ENCODE measurements around the gene RABL2B.
A peak's percentile ranks its signal among the peaks of the same experiment; 100 is the strongest.

DNA sequence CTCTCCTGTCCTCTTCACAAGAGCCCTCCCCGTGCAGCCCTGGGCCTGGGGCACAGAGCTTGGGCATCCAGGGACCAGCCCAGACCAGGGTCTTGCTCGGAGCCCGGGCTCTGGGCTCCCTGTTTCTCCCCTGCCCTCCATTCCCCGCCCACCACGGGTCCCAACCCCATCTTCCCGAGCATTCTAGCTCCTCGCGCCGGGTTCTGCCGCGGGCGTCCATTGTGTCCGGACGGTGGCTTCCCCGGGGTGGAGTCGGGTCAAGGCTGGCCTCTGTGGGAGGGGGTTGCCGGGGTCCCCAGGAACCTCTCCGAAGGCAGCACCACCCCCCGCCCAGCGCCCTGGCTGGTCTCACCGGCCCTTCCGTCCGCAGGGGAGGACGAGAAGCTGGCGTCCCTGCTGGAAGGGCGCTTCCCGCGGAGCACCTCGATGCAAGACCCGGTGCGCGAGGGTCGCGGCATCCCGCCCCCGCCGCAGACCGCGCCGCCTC, 63.6 kb downstream of the RABL2B start:
- TF ChIP-seq, protein P1, sequence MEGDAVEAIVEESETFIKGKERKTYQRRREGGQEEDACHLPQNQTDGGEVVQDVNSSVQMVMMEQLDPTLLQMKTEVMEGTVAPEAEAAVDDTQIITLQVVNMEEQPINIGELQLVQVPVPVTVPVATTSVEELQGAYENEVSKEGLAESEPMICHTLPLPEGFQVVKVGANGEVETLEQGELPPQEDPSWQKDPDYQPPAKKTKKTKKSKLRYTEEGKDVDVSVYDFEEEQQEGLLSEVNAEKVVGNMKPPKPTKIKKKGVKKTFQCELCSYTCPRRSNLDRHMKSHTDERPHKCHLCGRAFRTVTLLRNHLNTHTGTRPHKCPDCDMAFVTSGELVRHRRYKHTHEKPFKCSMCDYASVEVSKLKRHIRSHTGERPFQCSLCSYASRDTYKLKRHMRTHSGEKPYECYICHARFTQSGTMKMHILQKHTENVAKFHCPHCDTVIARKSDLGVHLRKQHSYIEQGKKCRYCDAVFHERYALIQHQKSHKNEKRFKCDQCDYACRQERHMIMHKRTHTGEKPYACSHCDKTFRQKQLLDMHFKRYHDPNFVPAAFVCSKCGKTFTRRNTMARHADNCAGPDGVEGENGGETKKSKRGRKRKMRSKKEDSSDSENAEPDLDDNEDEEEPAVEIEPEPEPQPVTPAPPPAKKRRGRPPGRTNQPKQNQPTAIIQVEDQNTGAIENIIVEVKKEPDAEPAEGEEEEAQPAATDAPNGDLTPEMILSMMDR (conservative IDR thresholded peaks at IDR 0.05; ENCODE audit: low read depth in 2 of 2): no peak
- peak; percentile 57 for TF ChIP-seq EZH2 (IDR thresholded peaks at IDR 0.05; ENCODE audit: low read depth, unreplicated experiment)
- no peak for TF ChIP-seq CREB1 (CRISPR knock-in tag; IDR thresholded peaks at IDR 0.05; ENCODE audit: low read depth)
- TF ChIP-seq, protein P2, sequence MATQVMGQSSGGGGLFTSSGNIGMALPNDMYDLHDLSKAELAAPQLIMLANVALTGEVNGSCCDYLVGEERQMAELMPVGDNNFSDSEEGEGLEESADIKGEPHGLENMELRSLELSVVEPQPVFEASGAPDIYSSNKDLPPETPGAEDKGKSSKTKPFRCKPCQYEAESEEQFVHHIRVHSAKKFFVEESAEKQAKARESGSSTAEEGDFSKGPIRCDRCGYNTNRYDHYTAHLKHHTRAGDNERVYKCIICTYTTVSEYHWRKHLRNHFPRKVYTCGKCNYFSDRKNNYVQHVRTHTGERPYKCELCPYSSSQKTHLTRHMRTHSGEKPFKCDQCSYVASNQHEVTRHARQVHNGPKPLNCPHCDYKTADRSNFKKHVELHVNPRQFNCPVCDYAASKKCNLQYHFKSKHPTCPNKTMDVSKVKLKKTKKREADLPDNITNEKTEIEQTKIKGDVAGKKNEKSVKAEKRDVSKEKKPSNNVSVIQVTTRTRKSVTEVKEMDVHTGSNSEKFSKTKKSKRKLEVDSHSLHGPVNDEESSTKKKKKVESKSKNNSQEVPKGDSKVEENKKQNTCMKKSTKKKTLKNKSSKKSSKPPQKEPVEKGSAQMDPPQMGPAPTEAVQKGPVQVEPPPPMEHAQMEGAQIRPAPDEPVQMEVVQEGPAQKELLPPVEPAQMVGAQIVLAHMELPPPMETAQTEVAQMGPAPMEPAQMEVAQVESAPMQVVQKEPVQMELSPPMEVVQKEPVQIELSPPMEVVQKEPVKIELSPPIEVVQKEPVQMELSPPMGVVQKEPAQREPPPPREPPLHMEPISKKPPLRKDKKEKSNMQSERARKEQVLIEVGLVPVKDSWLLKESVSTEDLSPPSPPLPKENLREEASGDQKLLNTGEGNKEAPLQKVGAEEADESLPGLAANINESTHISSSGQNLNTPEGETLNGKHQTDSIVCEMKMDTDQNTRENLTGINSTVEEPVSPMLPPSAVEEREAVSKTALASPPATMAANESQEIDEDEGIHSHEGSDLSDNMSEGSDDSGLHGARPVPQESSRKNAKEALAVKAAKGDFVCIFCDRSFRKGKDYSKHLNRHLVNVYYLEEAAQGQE (IDR thresholded peaks at IDR 0.05; ENCODE audit: unreplicated experiment): no peak
- no peak for TF ChIP-seq ZNF331 (CRISPR knock-in tag; IDR thresholded peaks at IDR 0.05; ENCODE audit: low read depth)
- no peak for TF ChIP-seq STAT1 (IDR thresholded peaks at IDR 0.05; ENCODE audit: unreplicated experiment)
- no peak for TF ChIP-seq EZH2phosphoT487 (IDR thresholded peaks at IDR 0.05; ENCODE audit: unreplicated experiment)
- TF ChIP-seq JUNB (IDR thresholded peaks at IDR 0.05; ENCODE audit: unreplicated experiment): no peak
- TF ChIP-seq POLR2AphosphoS5 (IDR thresholded peaks at IDR 0.05; ENCODE audit: low read depth): no peak
- TF ChIP-seq, protein P3, sequence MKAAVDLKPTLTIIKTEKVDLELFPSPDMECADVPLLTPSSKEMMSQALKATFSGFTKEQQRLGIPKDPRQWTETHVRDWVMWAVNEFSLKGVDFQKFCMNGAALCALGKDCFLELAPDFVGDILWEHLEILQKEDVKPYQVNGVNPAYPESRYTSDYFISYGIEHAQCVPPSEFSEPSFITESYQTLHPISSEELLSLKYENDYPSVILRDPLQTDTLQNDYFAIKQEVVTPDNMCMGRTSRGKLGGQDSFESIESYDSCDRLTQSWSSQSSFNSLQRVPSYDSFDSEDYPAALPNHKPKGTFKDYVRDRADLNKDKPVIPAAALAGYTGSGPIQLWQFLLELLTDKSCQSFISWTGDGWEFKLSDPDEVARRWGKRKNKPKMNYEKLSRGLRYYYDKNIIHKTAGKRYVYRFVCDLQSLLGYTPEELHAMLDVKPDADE (IDR thresholded peaks at IDR 0.05): no peak
- no peak for TF ChIP-seq ZNF114 (CRISPR knock-in tag; IDR thresholded peaks at IDR 0.05)
- TF ChIP-seq NANOG (IDR thresholded peaks at IDR 0.05; ENCODE audit: borderline replicate concordance): no peak
- TF ChIP-seq, protein P4, sequence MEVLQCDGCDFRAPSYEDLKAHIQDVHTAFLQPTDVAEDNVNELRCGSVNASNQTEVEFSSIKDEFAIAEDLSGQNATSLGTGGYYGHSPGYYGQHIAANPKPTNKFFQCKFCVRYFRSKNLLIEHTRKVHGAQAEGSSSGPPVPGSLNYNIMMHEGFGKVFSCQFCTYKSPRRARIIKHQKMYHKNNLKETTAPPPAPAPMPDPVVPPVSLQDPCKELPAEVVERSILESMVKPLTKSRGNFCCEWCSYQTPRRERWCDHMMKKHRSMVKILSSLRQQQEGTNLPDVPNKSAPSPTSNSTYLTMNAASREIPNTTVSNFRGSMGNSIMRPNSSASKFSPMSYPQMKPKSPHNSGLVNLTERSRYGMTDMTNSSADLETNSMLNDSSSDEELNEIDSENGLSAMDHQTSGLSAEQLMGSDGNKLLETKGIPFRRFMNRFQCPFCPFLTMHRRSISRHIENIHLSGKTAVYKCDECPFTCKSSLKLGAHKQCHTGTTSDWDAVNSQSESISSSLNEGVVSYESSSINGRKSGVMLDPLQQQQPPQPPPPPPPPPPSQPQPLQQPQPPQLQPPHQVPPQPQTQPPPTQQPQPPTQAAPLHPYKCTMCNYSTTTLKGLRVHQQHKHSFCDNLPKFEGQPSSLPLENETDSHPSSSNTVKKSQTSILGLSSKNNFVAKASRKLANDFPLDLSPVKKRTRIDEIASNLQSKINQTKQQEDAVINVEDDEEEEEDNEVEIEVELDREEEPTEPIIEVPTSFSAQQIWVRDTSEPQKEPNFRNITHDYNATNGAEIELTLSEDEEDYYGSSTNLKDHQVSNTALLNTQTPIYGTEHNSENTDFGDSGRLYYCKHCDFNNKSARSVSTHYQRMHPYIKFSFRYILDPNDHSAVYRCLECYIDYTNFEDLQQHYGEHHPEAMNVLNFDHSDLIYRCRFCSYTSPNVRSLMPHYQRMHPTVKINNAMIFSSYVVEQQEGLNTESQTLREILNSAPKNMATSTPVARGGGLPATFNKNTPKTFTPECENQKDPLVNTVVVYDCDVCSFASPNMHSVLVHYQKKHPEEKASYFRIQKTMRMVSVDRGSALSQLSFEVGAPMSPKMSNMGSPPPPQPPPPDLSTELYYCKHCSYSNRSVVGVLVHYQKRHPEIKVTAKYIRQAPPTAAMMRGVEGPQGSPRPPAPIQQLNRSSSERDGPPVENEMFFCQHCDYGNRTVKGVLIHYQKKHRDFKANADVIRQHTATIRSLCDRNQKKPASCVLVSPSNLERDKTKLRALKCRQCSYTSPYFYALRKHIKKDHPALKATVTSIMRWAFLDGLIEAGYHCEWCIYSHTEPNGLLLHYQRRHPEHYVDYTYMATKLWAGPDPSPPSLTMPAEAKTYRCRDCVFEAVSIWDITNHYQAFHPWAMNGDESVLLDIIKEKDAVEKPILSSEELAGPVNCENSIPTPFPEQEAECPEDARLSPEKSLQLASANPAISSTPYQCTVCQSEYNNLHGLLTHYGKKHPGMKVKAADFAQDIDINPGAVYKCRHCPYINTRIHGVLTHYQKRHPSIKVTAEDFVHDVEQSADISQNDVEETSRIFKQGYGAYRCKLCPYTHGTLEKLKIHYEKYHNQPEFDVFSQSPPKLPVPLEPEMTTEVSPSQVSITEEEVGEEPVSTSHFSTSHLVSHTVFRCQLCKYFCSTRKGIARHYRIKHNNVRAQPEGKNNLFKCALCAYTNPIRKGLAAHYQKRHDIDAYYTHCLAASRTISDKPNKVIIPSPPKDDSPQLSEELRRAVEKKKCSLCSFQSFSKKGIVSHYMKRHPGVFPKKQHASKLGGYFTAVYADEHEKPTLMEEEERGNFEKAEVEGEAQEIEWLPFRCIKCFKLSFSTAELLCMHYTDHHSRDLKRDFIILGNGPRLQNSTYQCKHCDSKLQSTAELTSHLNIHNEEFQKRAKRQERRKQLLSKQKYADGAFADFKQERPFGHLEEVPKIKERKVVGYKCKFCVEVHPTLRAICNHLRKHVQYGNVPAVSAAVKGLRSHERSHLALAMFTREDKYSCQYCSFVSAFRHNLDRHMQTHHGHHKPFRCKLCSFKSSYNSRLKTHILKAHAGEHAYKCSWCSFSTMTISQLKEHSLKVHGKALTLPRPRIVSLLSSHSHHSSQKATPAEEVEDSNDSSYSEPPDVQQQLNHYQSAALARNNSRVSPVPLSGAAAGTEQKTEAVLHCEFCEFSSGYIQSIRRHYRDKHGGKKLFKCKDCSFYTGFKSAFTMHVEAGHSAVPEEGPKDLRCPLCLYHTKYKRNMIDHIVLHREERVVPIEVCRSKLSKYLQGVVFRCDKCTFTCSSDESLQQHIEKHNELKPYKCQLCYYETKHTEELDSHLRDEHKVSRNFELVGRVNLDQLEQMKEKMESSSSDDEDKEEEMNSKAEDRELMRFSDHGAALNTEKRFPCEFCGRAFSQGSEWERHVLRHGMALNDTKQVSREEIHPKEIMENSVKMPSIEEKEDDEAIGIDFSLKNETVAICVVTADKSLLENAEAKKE (CRISPR knock-in tag; IDR thresholded peaks at IDR 0.05): no peak

Measured in GM23338 (cell line).